GM23338 (cell line): ENCODE measurements around the gene NEK2.

ENCODE experiments used
- CREB1 ChIP-seq: fragments of 250-450 bp; sonication (Bioruptor Pico); IDR thresholded peaks from 2 replicates; pipeline ENCODE4 v1.5.0; 2020; ENCODE audit warnings: low read depth, mild to moderate bottlenecking, moderate library complexity
- EZH2 ChIP-seq: fragments of 200-600 bp; sonication (generic); IDR thresholded peaks from one replicate; pipeline ENCODE4 v1.8.0; 2017; ENCODE audit warnings: antibody characterized with exemption, mild to moderate bottlenecking, low read depth; ENCODE audit not compliant: unreplicated experiment
- EZH2phosphoT487 ChIP-seq: fragments of 200-600 bp; sonication (generic); IDR thresholded peaks from one replicate; pipeline ENCODE4 v1.8.1; 2018; ENCODE audit warnings: antibody characterized with exemption; ENCODE audit not compliant: unreplicated experiment
- TF ChIP-seq, protein P1 (sequence below), 2 experiments: fragments of 200-600 bp in 1 of 2; sonication (generic) in 1 of 2; conservative IDR thresholded peaks; 2 replicates each; pipeline versions ENCODE4 v1.5.1 to v1.6.1; 2016 to 2017; ENCODE audit warnings: antibody characterized with exemption in 2 of 2, low read depth in 2 of 2, mild to moderate bottlenecking in 2 of 2, moderate library complexity in 1 of 2
- TF ChIP-seq, protein P2 (sequence below): IDR thresholded peaks from one replicate; pipeline ENCODE4 v1.6.1; 2018; ENCODE audit warnings: antibody characterized with exemption; ENCODE audit not compliant: unreplicated experiment

DNA sequence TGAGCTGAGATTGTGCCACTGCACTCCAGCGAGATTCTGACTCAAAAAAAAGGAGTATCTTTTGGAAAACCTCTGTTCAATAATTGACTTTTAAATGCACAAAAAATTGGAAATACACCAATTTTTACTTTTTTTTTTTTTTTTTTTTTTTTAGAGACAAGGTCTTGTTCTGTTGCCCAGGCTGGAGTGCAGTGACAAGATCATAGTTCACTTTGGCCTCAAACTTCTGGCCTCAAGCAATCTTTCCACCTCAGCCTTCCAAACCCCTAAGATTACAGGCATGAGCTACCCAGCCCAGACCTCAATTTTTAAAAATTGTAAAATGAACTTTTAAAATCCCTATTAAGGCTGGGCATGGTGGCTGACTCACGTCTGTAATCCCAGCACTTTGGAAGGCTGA is 30.8 kb downstream of the NEK2 start:
- TF ChIP-seq, protein P1, sequence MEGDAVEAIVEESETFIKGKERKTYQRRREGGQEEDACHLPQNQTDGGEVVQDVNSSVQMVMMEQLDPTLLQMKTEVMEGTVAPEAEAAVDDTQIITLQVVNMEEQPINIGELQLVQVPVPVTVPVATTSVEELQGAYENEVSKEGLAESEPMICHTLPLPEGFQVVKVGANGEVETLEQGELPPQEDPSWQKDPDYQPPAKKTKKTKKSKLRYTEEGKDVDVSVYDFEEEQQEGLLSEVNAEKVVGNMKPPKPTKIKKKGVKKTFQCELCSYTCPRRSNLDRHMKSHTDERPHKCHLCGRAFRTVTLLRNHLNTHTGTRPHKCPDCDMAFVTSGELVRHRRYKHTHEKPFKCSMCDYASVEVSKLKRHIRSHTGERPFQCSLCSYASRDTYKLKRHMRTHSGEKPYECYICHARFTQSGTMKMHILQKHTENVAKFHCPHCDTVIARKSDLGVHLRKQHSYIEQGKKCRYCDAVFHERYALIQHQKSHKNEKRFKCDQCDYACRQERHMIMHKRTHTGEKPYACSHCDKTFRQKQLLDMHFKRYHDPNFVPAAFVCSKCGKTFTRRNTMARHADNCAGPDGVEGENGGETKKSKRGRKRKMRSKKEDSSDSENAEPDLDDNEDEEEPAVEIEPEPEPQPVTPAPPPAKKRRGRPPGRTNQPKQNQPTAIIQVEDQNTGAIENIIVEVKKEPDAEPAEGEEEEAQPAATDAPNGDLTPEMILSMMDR (conservative IDR thresholded peaks at IDR 0.05; ENCODE audit: low read depth in 2 of 2): no peak
- TF ChIP-seq, protein P2, sequence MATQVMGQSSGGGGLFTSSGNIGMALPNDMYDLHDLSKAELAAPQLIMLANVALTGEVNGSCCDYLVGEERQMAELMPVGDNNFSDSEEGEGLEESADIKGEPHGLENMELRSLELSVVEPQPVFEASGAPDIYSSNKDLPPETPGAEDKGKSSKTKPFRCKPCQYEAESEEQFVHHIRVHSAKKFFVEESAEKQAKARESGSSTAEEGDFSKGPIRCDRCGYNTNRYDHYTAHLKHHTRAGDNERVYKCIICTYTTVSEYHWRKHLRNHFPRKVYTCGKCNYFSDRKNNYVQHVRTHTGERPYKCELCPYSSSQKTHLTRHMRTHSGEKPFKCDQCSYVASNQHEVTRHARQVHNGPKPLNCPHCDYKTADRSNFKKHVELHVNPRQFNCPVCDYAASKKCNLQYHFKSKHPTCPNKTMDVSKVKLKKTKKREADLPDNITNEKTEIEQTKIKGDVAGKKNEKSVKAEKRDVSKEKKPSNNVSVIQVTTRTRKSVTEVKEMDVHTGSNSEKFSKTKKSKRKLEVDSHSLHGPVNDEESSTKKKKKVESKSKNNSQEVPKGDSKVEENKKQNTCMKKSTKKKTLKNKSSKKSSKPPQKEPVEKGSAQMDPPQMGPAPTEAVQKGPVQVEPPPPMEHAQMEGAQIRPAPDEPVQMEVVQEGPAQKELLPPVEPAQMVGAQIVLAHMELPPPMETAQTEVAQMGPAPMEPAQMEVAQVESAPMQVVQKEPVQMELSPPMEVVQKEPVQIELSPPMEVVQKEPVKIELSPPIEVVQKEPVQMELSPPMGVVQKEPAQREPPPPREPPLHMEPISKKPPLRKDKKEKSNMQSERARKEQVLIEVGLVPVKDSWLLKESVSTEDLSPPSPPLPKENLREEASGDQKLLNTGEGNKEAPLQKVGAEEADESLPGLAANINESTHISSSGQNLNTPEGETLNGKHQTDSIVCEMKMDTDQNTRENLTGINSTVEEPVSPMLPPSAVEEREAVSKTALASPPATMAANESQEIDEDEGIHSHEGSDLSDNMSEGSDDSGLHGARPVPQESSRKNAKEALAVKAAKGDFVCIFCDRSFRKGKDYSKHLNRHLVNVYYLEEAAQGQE: no peak
- TF ChIP-seq EZH2 (no peak), EZH2phosphoT487 (no peak), CREB1 (CRISPR knock-in tag) (no peak)
